MM.1S (cell line): ENCODE results near the gene BRF1.

Experiments
- DNase-seq: peaks from one replicate; pipeline ENCODE4 v3.0.0-alpha.2; 2015
- H2AFZ ChIP-seq: fragments of 300-600 bp; sonication (generic); 2 replicates; pipeline ENCODE4 v1.6.0; 2016; ENCODE audit warnings: antibody characterized with exemption, low read length
- H3F3A ChIP-seq: fragments of 300-600 bp; sonication (generic); 2 replicates; pipeline ENCODE4 v1.6.1; 2016; ENCODE audit warnings: mild to moderate bottlenecking, antibody characterized with exemption, low read length, moderate library complexity, mixed read lengths; ENCODE audit not compliant: insufficient read depth
- H3K27ac ChIP-seq: fragments of 300-600 bp; sonication (generic); 2 replicates; pipeline ENCODE4 v1.5.1; 2016; ENCODE audit warnings: mild to moderate bottlenecking, low read length
- H3K27me3 ChIP-seq: fragments of 300-600 bp; sonication (generic); replicated peaks from 2 replicates; pipeline ENCODE4 v1.6.0; 2016; ENCODE audit warnings: low read length; ENCODE audit not compliant: insufficient read depth
- H3K36me3 ChIP-seq: fragments of 300-600 bp; sonication (generic); replicated peaks from 2 replicates; pipeline ENCODE4 v1.6.1; 2016; ENCODE audit warnings: mild to moderate bottlenecking, low read length, mixed read lengths; ENCODE audit not compliant: insufficient read depth
- H3K4me1 ChIP-seq: fragments of 300-600 bp; sonication (generic); 2 replicates; pipeline ENCODE4 v1.6.1; 2016; ENCODE audit warnings: low read length, mixed read lengths
- H3K4me2 ChIP-seq: fragments of 300-600 bp; sonication (generic); 2 replicates; pipeline ENCODE4 v1.6.0; 2016; ENCODE audit warnings: low read depth, low read length
- H3K4me3 ChIP-seq: fragments of 300-600 bp; sonication (generic); 2 replicates; pipeline ENCODE4 v1.5.1; 2016; ENCODE audit warnings: low read length, mixed read lengths
- H3K79me2 ChIP-seq: fragments of 300-600 bp; sonication (generic); 2 replicates; pipeline ENCODE4 v1.6.1; 2016; ENCODE audit warnings: mixed run types, low read length, mixed read lengths
- H3K9ac ChIP-seq: fragments of 300-600 bp; sonication (generic); 2 replicates; pipeline ENCODE4 v1.6.1; 2016; ENCODE audit warnings: low read length, mixed read lengths
- H3K9me2 ChIP-seq: fragments of 300-600 bp; sonication (generic); replicated peaks from 2 replicates; pipeline ENCODE4 v1.6.1; 2016; ENCODE audit warnings: mild to moderate bottlenecking, low read length, mixed read lengths; ENCODE audit not compliant: insufficient read depth
- H3K9me3 ChIP-seq: fragments of 300-600 bp; sonication (generic); replicated peaks from 2 replicates; pipeline ENCODE4 v1.6.1; 2016; ENCODE audit warnings: mild to moderate bottlenecking, low read length, mixed read lengths; ENCODE audit not compliant: insufficient read depth
- H4K20me1 ChIP-seq: fragments of 300-600 bp; sonication (generic); 2 replicates; pipeline ENCODE4 v1.6.1; 2016; ENCODE audit warnings: mild to moderate bottlenecking, low read length, moderate library complexity, mixed read lengths; ENCODE audit not compliant: insufficient read depth
- EZH2 ChIP-seq: fragments of 300-600 bp; sonication (generic); optimal IDR thresholded peaks from 2 replicates; pipeline ENCODE3; 2017; ENCODE audit warnings: low read depth, mild to moderate bottlenecking, antibody characterized with exemption, low read length, mixed read lengths
- EZH2phosphoT487 ChIP-seq: fragments of 300-600 bp; sonication (generic); IDR thresholded peaks from 2 replicates; pipeline ENCODE4 v1.6.1; 2018; ENCODE audit warnings: antibody characterized with exemption, low read length
- TF ChIP-seq, protein P1 (sequence below): fragments of 300-600 bp; sonication (generic); IDR thresholded peaks from 2 replicates; pipeline ENCODE4 v1.5.1; 2016; ENCODE audit warnings: antibody characterized with exemption, low read length, mixed read lengths

BRF1 gene

DNA sequence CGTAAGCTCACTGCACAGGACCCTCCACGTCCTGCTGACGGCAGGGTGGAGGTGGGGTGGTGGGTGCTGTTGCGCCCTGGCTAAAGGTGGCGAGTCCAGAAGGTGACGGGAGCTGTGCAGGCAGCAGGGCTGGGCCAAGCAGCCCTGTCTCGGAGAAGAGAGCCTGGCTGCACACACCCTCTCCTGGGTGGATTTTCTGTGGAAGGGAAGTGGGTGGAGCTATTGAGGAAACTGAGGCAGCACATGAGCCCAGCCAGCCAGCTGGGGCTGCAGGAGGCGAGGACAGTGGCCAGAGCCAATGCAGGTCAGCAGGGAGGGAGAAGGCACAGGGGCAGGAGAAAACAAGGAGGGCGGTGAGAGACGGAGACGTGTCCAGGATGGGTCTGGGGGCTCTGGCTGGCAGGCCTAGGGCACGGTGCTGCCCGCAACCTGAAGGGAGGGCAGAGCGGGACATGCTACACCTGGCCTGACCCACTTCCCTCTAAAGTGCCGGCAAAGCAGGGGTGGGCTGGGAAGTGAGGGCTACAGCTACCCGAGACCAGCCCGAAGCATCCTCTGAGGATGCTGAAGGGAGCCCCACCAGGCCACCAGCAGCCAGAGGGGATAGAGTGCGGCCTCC lies 32.0 kb downstream of the BRF1 start:
- Histone ChIP-seq H3K9me2 (no peaks in the 10 kb centered on the region), H3K36me3 (no peaks in the 10 kb centered on the region), H3K9ac (no peak overlapping the region), H2AFZ (no peak overlapping the region), H3K27me3 (no peaks in the 10 kb centered on the region), H3K27ac (no peak overlapping the region), H3F3A (no peaks in the 10 kb centered on the region), H3K4me3 (no peak overlapping the region), H4K20me1 (no peaks in the 10 kb centered on the region), H3K4me1 (no peaks in the 10 kb centered on the region), H3K4me2 (no peak overlapping the region), H3K79me2 (no peaks in the 10 kb centered on the region), H3K9me3 (no peaks in the 10 kb centered on the region)
- no peak for DNase-seq
- TF ChIP-seq EZH2phosphoT487 (no peak), EZH2 (no peak)
- TF ChIP-seq, protein P1, sequence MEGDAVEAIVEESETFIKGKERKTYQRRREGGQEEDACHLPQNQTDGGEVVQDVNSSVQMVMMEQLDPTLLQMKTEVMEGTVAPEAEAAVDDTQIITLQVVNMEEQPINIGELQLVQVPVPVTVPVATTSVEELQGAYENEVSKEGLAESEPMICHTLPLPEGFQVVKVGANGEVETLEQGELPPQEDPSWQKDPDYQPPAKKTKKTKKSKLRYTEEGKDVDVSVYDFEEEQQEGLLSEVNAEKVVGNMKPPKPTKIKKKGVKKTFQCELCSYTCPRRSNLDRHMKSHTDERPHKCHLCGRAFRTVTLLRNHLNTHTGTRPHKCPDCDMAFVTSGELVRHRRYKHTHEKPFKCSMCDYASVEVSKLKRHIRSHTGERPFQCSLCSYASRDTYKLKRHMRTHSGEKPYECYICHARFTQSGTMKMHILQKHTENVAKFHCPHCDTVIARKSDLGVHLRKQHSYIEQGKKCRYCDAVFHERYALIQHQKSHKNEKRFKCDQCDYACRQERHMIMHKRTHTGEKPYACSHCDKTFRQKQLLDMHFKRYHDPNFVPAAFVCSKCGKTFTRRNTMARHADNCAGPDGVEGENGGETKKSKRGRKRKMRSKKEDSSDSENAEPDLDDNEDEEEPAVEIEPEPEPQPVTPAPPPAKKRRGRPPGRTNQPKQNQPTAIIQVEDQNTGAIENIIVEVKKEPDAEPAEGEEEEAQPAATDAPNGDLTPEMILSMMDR = no peak

DNA sequence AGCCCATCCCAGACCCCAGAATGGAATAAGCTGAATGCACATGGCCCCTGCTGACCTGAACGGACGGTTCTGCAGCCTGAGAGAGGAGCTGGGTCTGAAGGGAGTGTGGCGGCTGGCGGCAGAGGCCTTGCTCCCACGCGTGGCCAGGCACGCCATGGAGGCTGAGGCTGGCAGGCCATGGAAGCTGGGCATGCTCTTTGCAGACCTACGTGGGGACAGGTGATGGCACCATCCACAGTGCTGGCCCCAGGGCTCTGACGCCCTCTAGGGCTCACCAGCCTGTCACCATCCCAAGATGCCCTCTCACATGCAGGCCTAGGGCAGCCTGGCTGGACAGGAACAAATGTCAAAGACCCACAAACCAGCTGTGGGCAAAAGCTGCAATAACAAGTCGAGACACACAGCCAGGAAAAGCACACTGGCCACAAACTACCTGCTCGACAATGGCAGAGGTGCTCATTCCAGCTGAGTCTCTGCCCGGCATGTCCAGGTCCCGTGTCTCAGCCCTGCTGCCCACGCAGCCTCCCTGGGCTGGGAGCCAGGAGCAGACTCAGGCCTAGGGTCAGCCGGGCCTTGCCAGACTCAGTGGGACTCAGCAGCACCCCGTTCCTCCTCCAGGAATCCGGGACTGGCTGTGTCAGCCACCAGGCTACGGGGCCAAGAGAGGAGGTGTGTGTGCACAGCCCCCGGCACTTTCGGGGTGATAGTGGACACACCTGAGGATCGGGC lies 32.8 kb downstream of the BRF1 start:
- no peaks in the 10 kb centered on the region for H3K9me3 ChIP-seq
- H3K4me1 ChIP-seq = no peaks in the 10 kb centered on the region

DNA sequence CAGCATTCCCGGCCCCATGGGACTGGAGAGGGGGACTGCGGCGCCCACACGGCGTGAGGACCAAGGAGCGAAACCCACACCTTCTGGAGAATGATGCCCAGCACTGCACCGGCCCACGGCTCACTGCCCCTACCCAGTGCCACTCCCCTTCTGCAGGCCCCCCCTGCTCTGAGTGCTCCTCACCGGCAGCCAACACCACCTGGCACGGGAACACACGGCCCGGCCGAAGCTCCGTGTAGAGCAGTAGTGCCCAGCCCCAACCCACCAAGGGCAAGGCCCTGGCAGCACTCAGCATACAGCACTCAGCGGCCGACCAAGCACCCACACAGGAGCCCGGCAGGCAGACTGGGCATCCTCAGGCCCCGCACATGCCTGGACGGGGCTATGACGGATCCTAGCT lies 39.0 kb downstream of the BRF1 start:
- no peak overlapping the region for H2AFZ ChIP-seq
- no peak for TF ChIP-seq EZH2phosphoT487
- H3K4me3 ChIP-seq = no peak overlapping the region
- H3K9ac ChIP-seq = no peak overlapping the region
- H3K79me2 ChIP-seq = no peaks in the 10 kb centered on the region
- no peaks in the 10 kb centered on the region for H3K9me2 ChIP-seq
- H4K20me1 ChIP-seq = no peaks in the 10 kb centered on the region
- H3K27me3 ChIP-seq = no peaks in the 10 kb centered on the region
- no peak overlapping the region for H3K4me2 ChIP-seq
- no peaks in the 10 kb centered on the region for H3F3A ChIP-seq
- no peaks in the 10 kb centered on the region for H3K36me3 ChIP-seq
- no peak overlapping the region for H3K27ac ChIP-seq
- H3K9me3 ChIP-seq = no peaks in the 10 kb centered on the region
- no peaks in the 10 kb centered on the region for H3K4me1 ChIP-seq
- DNase-seq = no peak

More for the DNA sequence above, 32.8 kb downstream of the BRF1 start:
- Histone ChIP-seq H3K79me2 (no peaks in the 10 kb centered on the region), H3K9me2 (no peaks in the 10 kb centered on the region), H3K4me2 (no peak overlapping the region), H3K27ac (no peak overlapping the region), H2AFZ (no peak overlapping the region), H3F3A (no peaks in the 10 kb centered on the region), H3K4me3 (no peak overlapping the region), H3K36me3 (no peaks in the 10 kb centered on the region), H4K20me1 (no peaks in the 10 kb centered on the region), H3K27me3 (no peaks in the 10 kb centered on the region), H3K9ac (no peak overlapping the region)
- DNase-seq = no peak
- TF ChIP-seq EZH2 (no peak), EZH2phosphoT487 (no peak)
- TF ChIP-seq, protein P1 = no peak

DNA sequence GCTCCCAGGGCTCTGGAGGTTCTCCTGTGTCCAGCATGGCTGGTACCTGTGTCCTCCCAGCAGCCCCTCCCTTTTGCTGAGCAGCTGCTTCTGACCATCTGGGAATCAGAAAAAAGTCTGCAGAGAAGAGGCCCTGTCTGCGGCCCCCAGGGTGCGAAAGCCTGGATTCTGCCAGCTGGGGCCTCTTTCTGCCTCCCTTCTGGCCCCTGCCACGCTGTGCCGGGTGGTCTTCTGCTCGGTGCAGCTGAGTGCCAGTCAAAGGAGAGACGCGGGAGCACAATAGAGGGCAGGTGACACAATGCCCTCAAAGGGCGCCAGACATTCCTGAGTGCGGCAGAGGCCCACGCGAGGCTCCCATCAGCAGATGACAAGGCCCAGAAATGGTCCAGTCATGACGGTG lies 39.8 kb downstream of the BRF1 start:
- H3K9ac ChIP-seq = no peak overlapping the region
- H3K4me2 ChIP-seq = no peak overlapping the region
- H3K27me3 ChIP-seq = no peaks in the 10 kb centered on the region
- TF ChIP-seq, protein P1 = no peak
- no peak for TF ChIP-seq EZH2
- TF ChIP-seq EZH2phosphoT487 = no peak
- DNase-seq = no peak
- no peak overlapping the region for H2AFZ ChIP-seq
- H3K36me3 ChIP-seq = no peaks in the 10 kb centered on the region
- H3K9me3 ChIP-seq = no peaks in the 10 kb centered on the region
- no peaks in the 10 kb centered on the region for H3K9me2 ChIP-seq
- H3K4me1 ChIP-seq = no peaks in the 10 kb centered on the region
- H3K27ac ChIP-seq = no peak overlapping the region
- no peaks in the 10 kb centered on the region for H3K79me2 ChIP-seq
- no peaks in the 10 kb centered on the region for H4K20me1 ChIP-seq
- no peak overlapping the region for H3K4me3 ChIP-seq
- H3F3A ChIP-seq = no peaks in the 10 kb centered on the region
